Ovary (tissue), 9 donors: Measurements from ENCODE around the gene XPNPEP1. TPM values are rescaled to one million over a fixed set of nuclear protein-coding genes. Genes with fewer than 3 reads are reported as not detected.

ENCODE experiments used
- DNase-seq, 5 donors: peaks; one replicate each; pipeline ENCODE4 v3.0.0-alpha.2; 2019 to 2020
- H3K27ac ChIP-seq, 2 donors: fragments of 200-600 bp; one replicate each; pipeline versions ENCODE4 v1.5.1 to v1.8.0; 2019 to 2022
- H3K27me3 ChIP-seq: fragments of 200-600 bp; one replicate; pipeline ENCODE4 v1.8.0; 2022
- H3K36me3 ChIP-seq: fragments of 200-600 bp; sonication (generic); one replicate; pipeline ENCODE4 v1.5.1; 2019
- H3K4me1 ChIP-seq: one replicate; pipeline ENCODE4 v1.8.1; 2013; ENCODE audit warnings: mild to moderate bottlenecking, moderate library complexity; ENCODE audit not compliant: insufficient read depth
- H3K4me3 ChIP-seq: fragments of 200-600 bp; sonication (generic); one replicate; pipeline ENCODE4 v1.5.1; 2017
- H3K9me3 ChIP-seq, 2 donors: fragments of 200-600 bp in 1 of 2; sonication (generic) in 1 of 2; one replicate each; pipeline versions ENCODE4 v1.5.1 to v1.8.1; 2013 to 2019; ENCODE audit warnings: mild to moderate bottlenecking in 1 of 2, moderate library complexity in 1 of 2
- CTCF ChIP-seq, 3 donors: fragments of 450-650 bp in 2 of 3; fragments of 200-600 bp in 1 of 3; IDR thresholded peaks; one replicate each; pipeline versions ENCODE4 v1.5.1 to v1.8.0; 2016 to 2022; ENCODE audit warnings: antibody characterized with exemption in 3 of 3, mild to moderate bottlenecking in 1 of 3
- EP300 ChIP-seq: sonication (generic); formaldehyde crosslinking; IDR thresholded peaks from one replicate; pipeline ENCODE4 v1.6.1; 2017; ENCODE audit warnings: antibody characterized with exemption
- POLR2A ChIP-seq: fragments of 450-650 bp; IDR thresholded peaks from one replicate; pipeline ENCODE4 v1.6.1; 2017; ENCODE audit warnings: antibody characterized with exemption, mild to moderate bottlenecking, moderate library complexity
- WGBS, 3 donors: extraction: QIAGEN DNeasy Blood & Tissue Kit in 1 of 3; methylation state at CpG; one replicate each; pipeline versions ENCODE4 v1.1.5 to v1.1.7; 2013 to 2017; 5-methylcytosine and 5-hydroxymethylcytosine counted together
- intact Hi-C, 4 donors: fragments of 100-400 bp; cut with DNase I; formaldehyde crosslinking; loops; one replicate each; pipeline versions ENCODE4 v1.11.0 to v1.15.1; 2022 to 2023
- polyA plus RNA-seq, 2 donors: library from polyadenylated mRNA; stranded (reverse); fragments of 200-250 nt in 1 of 2; fragments of 350-450 nt in 1 of 2; fragmentation: Illumina TruSeq in 1 of 2; extraction: RNeasy Lipid Tissue Mini Kit (QIAGEN cat#74804) in 1 of 2; gene quantifications; one replicate each; pipeline ENCODE4 v1.2.3, GENCODE V29; 2013 to 2014
- total RNA-seq, 7 donors: library from RNA; depleted of rRNA in 2 of 7; stranded (reverse); fragments of >200 nt in 2 of 7; fragmentation: NEBNext Ultra II Directional in 3 of 7; extraction: Animal tissue kit (Norgen Biotek cat#: 25700) in 3 of 7; gene quantifications; one replicate each; pipeline versions ENCODE4 v1.1.0 to v1.2.4, GENCODE V29; 2016 to 2023
- donor health status: DM: no; HTN: no; CAD: no; lungs with moderate emphysema.
- donor health status: DM: no; HTN: no; CAD: no.
- donor health status: Bipolar disorder and iron deficiency.
- donor health status: DM: yes; HTN: yes; CAD: no.
- donor health status: DM: no; HTN: no; CAD: no.
- donor health status: DM: yes; HTN: yes; CAD: no.

Gene XPNPEP1
- total and polyA plus RNA-seq, 9 donors, result 27.2 to 70.7 (median 47.1) TPM

GRCh38 chr10:109887776-109888175 lies 35.5 kb downstream of the XPNPEP1 start:
- no peaks in the 10 kb centered on the region for H3K36me3 ChIP-seq
- H3K27me3 ChIP-seq, result no peaks in the 10 kb centered on the region
- DNase-seq, result no peak
- H3K4me3 ChIP-seq, result no peak overlapping the region
- no peaks in the 10 kb centered on the region for H3K9me3 ChIP-seq
- WGBS, 3 donors, result 89 to 94% (median 91%) methylated on average over 9 of the region's 9 CpGs
- H3K4me1 ChIP-seq, result peaks cover 10% of the 10 kb centered on the region
- TF ChIP-seq EP300, result no peak
- intact Hi-C loops, result loop anchor here (10.0 kb wide), 4 partner anchors 117 to 397 kb away; partner anchors contain the start of gene ADD3 (in 1 of the 4)
- H3K27ac ChIP-seq, result no peak overlapping the region

GRCh38 chr10:109887243-109887642 lies 36.1 kb downstream of the XPNPEP1 start:
- no peak for DNase-seq
- peaks cover 9% of the 10 kb centered on the region for H3K4me1 ChIP-seq
- WGBS, 3 donors, result 32 to 37% (median 34%) methylated on average over 5 of the region's 5 CpGs
- TF ChIP-seq CTCF (IDR thresholded peaks at IDR 0.05) (no peak), POLR2A (no peak), EP300 (no peak)
- H3K27me3 ChIP-seq, result no peaks in the 10 kb centered on the region
- no peak overlapping the region for H3K4me3 ChIP-seq
- H3K27ac ChIP-seq, result no peak overlapping the region
- intact Hi-C loops, result loop anchor here (10.0 kb wide), 4 partner anchors 118 to 398 kb away; partner anchors contain the start of gene ADD3 (in 1 of the 4)
- H3K9me3 ChIP-seq, result no peaks in the 10 kb centered on the region
- no peaks in the 10 kb centered on the region for H3K36me3 ChIP-seq

GRCh38 chr10:109886781-109887140 lies 36.5 kb downstream of the XPNPEP1 start:
- 50 to 59% (median 57%) methylated on average over 2 of the region's 2 CpGs for WGBS, 3 donors
- H3K36me3 ChIP-seq, result no peaks in the 10 kb centered on the region
- DNase-seq, result no peak
- intact Hi-C loops, result loop anchor here (10.0 kb wide), 4 partner anchors 118 to 398 kb away; partner anchors contain the start of gene ADD3 (in 1 of the 4)
- H3K27me3 ChIP-seq, result no peaks in the 10 kb centered on the region
- no peak overlapping the region for H3K4me3 ChIP-seq
- no peak for TF ChIP-seq CTCF (IDR thresholded peaks at IDR 0.05)
- no peak for TF ChIP-seq POLR2A
- no peak for TF ChIP-seq EP300
- no peaks in the 10 kb centered on the region for H3K9me3 ChIP-seq
- peaks cover 4% of the 10 kb centered on the region for H3K4me1 ChIP-seq
- H3K27ac ChIP-seq, result no peak overlapping the region

DNA sequence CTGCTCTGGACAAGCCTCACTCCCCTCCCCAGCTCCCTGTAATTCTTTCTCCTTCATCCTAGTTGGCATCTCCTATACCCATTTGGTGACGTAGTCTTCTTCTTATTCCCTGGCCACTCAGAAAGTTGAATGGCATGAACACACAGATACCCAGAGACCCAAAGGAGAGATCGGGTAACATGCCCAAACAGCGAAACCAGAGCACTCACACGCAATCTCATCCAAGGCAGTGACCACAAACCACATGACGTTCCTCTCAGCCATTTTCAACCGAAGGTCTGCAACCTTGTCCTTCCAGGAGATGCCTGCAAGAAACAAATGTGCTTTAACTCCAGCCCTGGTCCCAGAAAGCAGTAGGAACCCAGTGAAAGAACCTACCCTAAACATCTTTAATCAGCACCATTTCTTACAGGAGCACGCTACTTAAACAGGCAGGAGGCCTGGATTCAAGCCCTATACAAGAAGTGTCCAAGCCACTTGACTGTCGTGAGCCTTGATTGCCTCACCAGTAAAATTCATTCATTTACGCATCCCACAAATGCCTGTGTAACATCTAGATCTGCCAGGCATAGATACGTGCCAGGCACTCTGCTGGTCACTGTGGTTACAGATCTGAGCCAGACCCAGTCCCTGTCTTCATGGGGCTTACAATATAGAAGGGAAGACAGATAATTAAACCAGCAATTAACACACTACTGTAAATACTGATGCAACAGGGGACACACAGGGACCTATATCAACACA lies 37.1 kb downstream of the XPNPEP1 start:
- H3K4me3 ChIP-seq, result no peak overlapping the region
- H3K36me3 ChIP-seq, result no peaks in the 10 kb centered on the region
- WGBS, 3 donors, result 90 to 97% (median 92%) methylated on average over 10 of the region's 10 CpGs
- TF ChIP-seq POLR2A (no peak), CTCF (IDR thresholded peaks at IDR 0.05) (no peak), EP300 (no peak)
- DNase-seq, result no peak
- no peak overlapping the region for H3K27ac ChIP-seq
- H3K4me1 ChIP-seq, result peaks cover 3% of the 10 kb centered on the region
- intact Hi-C loops, result loop anchor here (10.0 kb wide), 4 partner anchors 119 to 399 kb away; partner anchors contain the start of gene ADD3 (in 1 of the 4)
- H3K27me3 ChIP-seq, result no peaks in the 10 kb centered on the region
- no peaks in the 10 kb centered on the region for H3K9me3 ChIP-seq
